Keratinocyte (primary cell): ENCODE measurements around the gene DOCK1. TPM values are rescaled to one million over a fixed set of nuclear protein-coding genes. Genes with fewer than 3 reads are reported as not detected.

Source experiments
- DNase-seq: peaks from one replicate; pipeline ENCODE4 v3.0.0-alpha.2; 2011; ENCODE audit warnings: low read depth, missing footprints, low spot score
- FAIRE-seq: peaks from 2 replicates; lab custom pipeline; 2011; peaks lifted over from hg19 to GRCh38; lab: Jason Lieb, UNC
- H2AFZ ChIP-seq: 2 replicates; pipeline ENCODE4 v1.6.0; 2012; ENCODE audit warnings: low read length, control low read depth, inconsistent platforms; ENCODE audit not compliant: control insufficient read depth
- H3K27ac ChIP-seq: 2 replicates; pipeline ENCODE4 v1.5.1; 2011; ENCODE audit warnings: low read length; ENCODE audit not compliant: control insufficient read depth, insufficient read depth
- H3K27me3 ChIP-seq: 3 replicates; pipeline ENCODE4 v1.6.0; 2011; ENCODE audit warnings: low read length; ENCODE audit not compliant: control insufficient read depth, insufficient read depth; ENCODE audit errors: extremely low read depth
- H3K36me3 ChIP-seq, 2 experiments: 2 replicates in 1 of 2; 3 replicates in 1 of 2; pipeline ENCODE4 v1.5.1; 2011; ENCODE audit warnings: low read length in 2 of 2, mild to moderate bottlenecking in 1 of 2; ENCODE audit not compliant: control insufficient read depth in 2 of 2, insufficient read depth in 2 of 2; ENCODE audit errors: extremely low read depth in 1 of 2
- H3K4me1 ChIP-seq: 3 replicates; pipeline ENCODE4 v1.5.1; 2011; ENCODE audit warnings: low read length; ENCODE audit not compliant: control insufficient read depth, insufficient read depth; ENCODE audit errors: extremely low read depth
- H3K4me2 ChIP-seq: 3 replicates; pipeline ENCODE4 v1.6.0; 2011; ENCODE audit warnings: low read depth, low read length; ENCODE audit not compliant: control insufficient read depth, insufficient read depth; ENCODE audit errors: extremely low read depth
- H3K4me3 ChIP-seq, 3 experiments: fragments of 200-600 bp in 1 of 3; sonication (generic) in 1 of 3; 2 replicates in 2 of 3; 3 replicates in 1 of 3; pipeline ENCODE4 v1.5.1; 2011 to 2016; ENCODE audit warnings: low read length in 3 of 3, mild to moderate bottlenecking in 3 of 3, control low read depth in 2 of 3, inconsistent platforms in 1 of 3, low read depth in 1 of 3, mixed read lengths in 1 of 3, mixed run types in 1 of 3, moderate library complexity in 1 of 3; ENCODE audit not compliant: control insufficient read depth in 2 of 3, insufficient read depth in 2 of 3; ENCODE audit errors: extremely low read depth in 1 of 3
- H3K79me2 ChIP-seq: 2 replicates; pipeline ENCODE4 v1.6.0; 2012; ENCODE audit warnings: low read length; ENCODE audit not compliant: control insufficient read depth, insufficient read depth
- H3K9ac ChIP-seq: 3 replicates; pipeline ENCODE4 v1.6.0; 2011; ENCODE audit warnings: low read length; ENCODE audit not compliant: control insufficient read depth, insufficient read depth; ENCODE audit errors: extremely low read depth
- H3K9me1 ChIP-seq: 3 replicates; pipeline ENCODE4 v1.6.0; 2011; ENCODE audit warnings: low read length; ENCODE audit not compliant: control insufficient read depth, insufficient read depth; ENCODE audit errors: extremely low read depth
- H3K9me3 ChIP-seq: 2 replicates; pipeline ENCODE4 v1.5.1; 2012; ENCODE audit warnings: low read depth, low read length; ENCODE audit not compliant: control insufficient read depth
- H4K20me1 ChIP-seq: 3 replicates; pipeline ENCODE4 v1.6.0; 2011; ENCODE audit warnings: low read length; ENCODE audit not compliant: control insufficient read depth, insufficient read depth; ENCODE audit errors: extremely low read depth
- CTCF ChIP-seq, 3 experiments: IDR thresholded peaks in 1 of 3; conservative IDR thresholded peaks in 1 of 3; optimal IDR thresholded peaks in 1 of 3; 2 replicates in 2 of 3; 3 replicates in 1 of 3; pipeline versions ENCODE3 to v1.5.1; 2011; ENCODE audit warnings: low read length in 3 of 3, mild to moderate bottlenecking in 3 of 3, moderate library complexity in 2 of 3, control low read depth in 1 of 3, inconsistent platforms in 1 of 3; ENCODE audit not compliant: insufficient read depth in 2 of 3; ENCODE audit errors: extremely low read depth in 1 of 3
- EZH2 ChIP-seq: IDR thresholded peaks from one replicate; pipeline ENCODE4 v1.6.1; 2012; ENCODE audit warnings: inconsistent platforms, mild to moderate bottlenecking, low read length, moderate library complexity
- dilution Hi-C: fragments of 300-500 bp; cut with MboI; formaldehyde crosslinking; loops from one replicate; pipeline ENCODE4 v1.7.0; 2020; ENCODE audit warnings: low sequenced_read_pairs; ENCODE audit not compliant: extremely low pct_ligation_motif_present
- polyA plus RNA-seq, 5 experiments: library from polyadenylated mRNA; depleted of rRNA in 3 of 5; stranded (reverse) in 3 of 5; stranded (forward) in 1 of 5; unstranded in 1 of 5; fragments of >200 nt; gene quantifications; 1 replicate in 1 of 5; 2 replicates in 3 of 5; 3 replicates in 1 of 5; pipeline versions ENCODE4 v1.2.1 to v1.2.3, GENCODE V29; 2011 to 2012; ENCODE audit warnings: missing spikeins in 2 of 5, low read depth in 1 of 5, low replicate concordance in 1 of 5

The DOCK1 gene
- polyA plus RNA-seq, 1 donor (not counting 4 experiments of a cell fraction or from before 2014, with no cell fraction given), result 15.7 TPM

GRCh38 chr10:127080317-127080716, 175.1 kb downstream of the DOCK1 start:
- Histone ChIP-seq H3K27ac (no peak overlapping the region), H3K79me2 (no peaks in the 10 kb centered on the region), H3K4me2 (no peak overlapping the region), H3K4me1 (no peaks in the 10 kb centered on the region), H3K27me3 (no peaks in the 10 kb centered on the region), H4K20me1 (no peaks in the 10 kb centered on the region), H2AFZ (no peak overlapping the region), H3K9me3 (no peaks in the 10 kb centered on the region), H3K9ac (no peak overlapping the region), H3K4me3 (no peak overlapping the region), H3K36me3 (peaks cover 14 to 19% of the 10 kb centered on the region in 2 experiments), H3K9me1 (no peaks in the 10 kb centered on the region)
- dilution Hi-C loops, result no loop called here
- DNase-seq (no peak), FAIRE-seq (no peak)
- no peak for TF ChIP-seq EZH2
- no peak for TF ChIP-seq CTCF (optimal IDR thresholded peaks at IDR 0.05 in 1 of 3, IDR thresholded peaks at IDR 0.05 in 1 of 3, conservative IDR thresholded peaks at IDR 0.05 in 1 of 3; ENCODE audit: extremely low read depth in 1 of 3, insufficient read depth in 2 of 3, low read length in 3 of 3)

GRCh38 chr10:127081851-127082345, 176.7 kb downstream of the DOCK1 start:
- H3K4me3 ChIP-seq, result no peak overlapping the region
- no peak overlapping the region for H3K27ac ChIP-seq
- no peaks in the 10 kb centered on the region for H3K27me3 ChIP-seq
- H3K4me1 ChIP-seq, result no peaks in the 10 kb centered on the region
- H4K20me1 ChIP-seq, result no peaks in the 10 kb centered on the region
- no peak for DNase-seq
- FAIRE-seq, result no peak
- H3K9me1 ChIP-seq, result no peaks in the 10 kb centered on the region
- no peak for TF ChIP-seq EZH2
- H3K79me2 ChIP-seq, result no peaks in the 10 kb centered on the region
- no peak overlapping the region for H3K9ac ChIP-seq
- no peak overlapping the region for H2AFZ ChIP-seq
- no peak overlapping the region for H3K4me2 ChIP-seq
- H3K36me3 ChIP-seq, result peaks cover 9 to 13% of the 10 kb centered on the region in 2 experiments
- dilution Hi-C loops, result no loop called here
- no peaks in the 10 kb centered on the region for H3K9me3 ChIP-seq

- Histone ChIP-seq H3K4me3 (no peak overlapping the region), H3K4me2 (no peak overlapping the region), H3K9me3 (no peaks in the 10 kb centered on the region), H3K9ac (no peak overlapping the region), H3K9me1 (no peaks in the 10 kb centered on the region), H3K36me3 (peaks cover 6 to 13% of the 10 kb centered on the region in 2 experiments), H3K79me2 (no peaks in the 10 kb centered on the region), H2AFZ (no peak overlapping the region), H3K4me1 (no peaks in the 10 kb centered on the region), H3K27ac (no peak overlapping the region), H4K20me1 (no peaks in the 10 kb centered on the region), H3K27me3 (no peaks in the 10 kb centered on the region)
- dilution Hi-C loops, result no loop called here
- no peak for TF ChIP-seq CTCF (optimal IDR thresholded peaks at IDR 0.05 in 1 of 3, IDR thresholded peaks at IDR 0.05 in 1 of 3, conservative IDR thresholded peaks at IDR 0.05 in 1 of 3; ENCODE audit: extremely low read depth in 1 of 3, insufficient read depth in 2 of 3, low read length in 3 of 3)
- TF ChIP-seq EZH2, result no peak
- no peak for DNase-seq
- FAIRE-seq, result no peak
Measured at GRCh38 chr10:127082651-127083050, 177.4 kb downstream of the DOCK1 start.
